A673 (cell line): ENCODE results near the gene ADAMTS13.

Experiments used
- EZH2 ChIP-seq: fragments of 200-600 bp; sonication (generic); IDR thresholded peaks from 2 replicates; pipeline ENCODE4 v1.6.1; 2017; ENCODE audit warnings: borderline replicate concordance, low read depth, mild to moderate bottlenecking, mixed read lengths, antibody characterized with exemption, low read length; ENCODE audit not compliant: poor library complexity, severe bottlenecking
- TF ChIP-seq, protein P1 (sequence below): fragments of 300-800, 200-600 bp; sonication (generic); conservative IDR thresholded peaks from 2 replicates; pipeline ENCODE4 v1.5.1; 2017; ENCODE audit warnings: low read depth, mild to moderate bottlenecking, antibody characterized with exemption, low read length, moderate library complexity, mixed read lengths

DNA sequence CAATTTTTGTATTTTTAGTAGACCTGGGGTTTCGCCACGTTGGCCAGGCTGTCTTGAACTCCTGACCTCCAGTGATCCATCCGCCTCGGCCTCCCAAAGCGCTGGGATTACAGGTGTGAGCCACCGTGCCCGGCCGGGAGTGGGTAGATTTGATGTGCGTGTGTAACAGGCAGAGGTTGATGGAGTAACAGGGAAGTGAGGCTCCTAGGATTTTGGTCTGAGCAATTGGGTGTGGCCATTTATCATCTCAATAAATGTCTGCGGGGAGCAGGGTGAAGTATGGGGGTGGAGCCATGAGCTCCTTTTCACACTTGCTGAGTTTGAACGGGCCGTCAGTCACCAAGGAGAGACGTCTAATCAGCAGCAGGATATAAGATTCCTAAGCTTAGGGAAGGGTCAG lies 3.2 kb upstream of the ADAMTS13 start:
- no peak for TF ChIP-seq EZH2
- TF ChIP-seq, protein P1, sequence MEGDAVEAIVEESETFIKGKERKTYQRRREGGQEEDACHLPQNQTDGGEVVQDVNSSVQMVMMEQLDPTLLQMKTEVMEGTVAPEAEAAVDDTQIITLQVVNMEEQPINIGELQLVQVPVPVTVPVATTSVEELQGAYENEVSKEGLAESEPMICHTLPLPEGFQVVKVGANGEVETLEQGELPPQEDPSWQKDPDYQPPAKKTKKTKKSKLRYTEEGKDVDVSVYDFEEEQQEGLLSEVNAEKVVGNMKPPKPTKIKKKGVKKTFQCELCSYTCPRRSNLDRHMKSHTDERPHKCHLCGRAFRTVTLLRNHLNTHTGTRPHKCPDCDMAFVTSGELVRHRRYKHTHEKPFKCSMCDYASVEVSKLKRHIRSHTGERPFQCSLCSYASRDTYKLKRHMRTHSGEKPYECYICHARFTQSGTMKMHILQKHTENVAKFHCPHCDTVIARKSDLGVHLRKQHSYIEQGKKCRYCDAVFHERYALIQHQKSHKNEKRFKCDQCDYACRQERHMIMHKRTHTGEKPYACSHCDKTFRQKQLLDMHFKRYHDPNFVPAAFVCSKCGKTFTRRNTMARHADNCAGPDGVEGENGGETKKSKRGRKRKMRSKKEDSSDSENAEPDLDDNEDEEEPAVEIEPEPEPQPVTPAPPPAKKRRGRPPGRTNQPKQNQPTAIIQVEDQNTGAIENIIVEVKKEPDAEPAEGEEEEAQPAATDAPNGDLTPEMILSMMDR, result no peak
